Amniotic epithelial cell (primary cell): ENCODE measurements around the gene VBP1.
"Not testable (repeated sequence)": the region's sequence is repeated elsewhere in the genome, so short reads cannot be mapped to it uniquely, and the experiment has no call there.

Experiments
- DNase-seq: peaks from one replicate; pipeline ENCODE4 v3.0.0-alpha.2; 2010; ENCODE audit warnings: low read depth

VBP1 gene

GRCh38 chrX:155263854-155264628 lies 47.8 kb downstream of the VBP1 start, which contains the start of gene RAB39B:
TSS of gene RAB39B (minus strand) at chrX:155264491. CDS start at chrX:155264288, 203 bp downstream.
- peak; percentile 67 for DNase-seq

- no peak for DNase-seq
Measured at GRCh38 chrX:155266439-155266838, 50.2 kb downstream of the VBP1 start.

GRCh38 chrX:155267995-155268394 lies 51.7 kb downstream of the VBP1 start:
- not testable (repeated sequence) for DNase-seq

DNA sequence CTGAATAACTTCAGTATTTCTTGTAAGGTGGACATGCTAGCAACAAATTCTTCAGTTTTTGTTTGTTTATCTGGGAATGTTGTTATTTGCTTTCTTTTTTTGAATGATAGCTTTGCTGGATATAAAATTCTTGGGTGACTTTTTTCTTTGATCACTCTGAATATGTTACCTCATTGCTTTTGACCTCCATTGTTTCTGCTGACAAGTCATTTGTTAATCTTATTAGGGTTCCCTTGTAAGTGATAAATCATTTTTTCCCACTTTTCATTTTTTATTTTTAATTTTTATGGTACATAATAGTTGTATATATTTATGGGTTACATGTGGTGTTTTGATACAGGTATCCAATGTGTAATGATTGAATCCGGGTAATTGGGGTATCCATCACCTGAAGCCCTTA lies 54.7 kb downstream of the VBP1 start:
- DNase-seq: no peak

DNA sequence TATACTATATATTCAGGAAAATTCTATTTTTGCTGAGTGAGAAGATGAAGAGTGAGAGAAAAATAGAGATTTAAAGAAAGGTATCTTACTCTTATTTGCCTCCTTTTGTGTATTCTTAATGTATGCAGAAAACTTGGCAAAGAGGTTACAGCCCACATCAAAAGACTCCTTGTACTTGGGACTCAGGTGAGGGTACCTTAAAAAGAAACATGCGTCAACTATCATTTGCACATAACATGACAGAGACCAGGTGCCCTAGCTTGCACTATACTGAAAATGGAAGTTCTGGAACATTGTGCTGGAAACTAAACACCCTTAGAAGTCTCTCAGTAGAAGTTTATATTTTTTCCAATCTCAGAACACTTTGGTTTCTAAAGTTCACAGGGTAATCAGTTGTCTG lies 63.6 kb downstream of the VBP1 start:
- DNase-seq: no peak
